H1 (cell line): ENCODE measurements around the gene GNG12. TPM values are rescaled to one million over a fixed set of nuclear protein-coding genes. Genes with fewer than 3 reads are reported as not detected.

ENCODE experiments used
- CTCF ChIA-PET: fragments of 300-600 bp; sonication (Branson Sonifier 250); formaldehyde crosslinking; loops from one replicate; lab custom pipeline; 2021; ENCODE audit not compliant: partially characterized antibody; lab: Charles Lee
- POLR2A ChIA-PET: fragments of 300-600 bp; sonication (Branson Sonifier 250); formaldehyde crosslinking; loops from one replicate; lab custom pipeline; 2021; ENCODE audit warnings: inconsistent platforms; ENCODE audit not compliant: partially characterized antibody; lab: Charles Lee
- DNase-seq, 2 experiments: peaks; one replicate each; pipeline versions ENCODE4 v3.0.0 to v3.0.0-alpha.2; 2010 to 2022; ENCODE audit warnings: low spot score in 2 of 2, low read depth in 1 of 2, mixed read lengths in 1 of 2
- FAIRE-seq: peaks from 2 replicates; lab custom pipeline; 2011; peaks lifted over from hg19 to GRCh38; lab: Jason Lieb, UNC
- H2AFZ ChIP-seq: 2 replicates; pipeline ENCODE4 v1.8.1; 2012; ENCODE audit warnings: low read length, inconsistent platforms
- H2AK5ac ChIP-seq: 2 replicates; pipeline ENCODE4 v1.6.1; 2013; ENCODE audit warnings: low read depth, low read length
- H2BK120ac ChIP-seq: replicated peaks from 2 replicates; pipeline ENCODE3; 2013; ENCODE audit warnings: low read depth, low read length, inconsistent platforms
- H2BK12ac ChIP-seq: 2 replicates; pipeline ENCODE4 v1.6.1; 2013; ENCODE audit warnings: low read depth, low read length
- H2BK15ac ChIP-seq: 2 replicates; pipeline ENCODE4 v1.6.1; 2013; ENCODE audit warnings: low read length
- H2BK20ac ChIP-seq: 2 replicates; pipeline ENCODE4 v1.6.1; 2013; ENCODE audit warnings: low read length
- H2BK5ac ChIP-seq: 2 replicates; pipeline ENCODE4 v1.6.1; 2013; ENCODE audit warnings: low read depth, low read length
- H3K14ac ChIP-seq: 2 replicates; pipeline ENCODE4 v1.6.1; 2013; ENCODE audit warnings: inconsistent platforms; ENCODE audit not compliant: insufficient read length
- H3K18ac ChIP-seq: 2 replicates; pipeline ENCODE4 v1.6.1; 2013; ENCODE audit warnings: low read length; ENCODE audit errors: extremely low read depth
- H3K23ac ChIP-seq: 2 replicates; pipeline ENCODE4 v1.6.1; 2013; ENCODE audit warnings: inconsistent platforms; ENCODE audit not compliant: insufficient read length
- H3K23me2 ChIP-seq: 2 replicates; pipeline ENCODE4 v1.6.1; 2013; ENCODE audit warnings: low read depth, low read length
- H3K27ac ChIP-seq: 2 replicates; pipeline ENCODE4 v1.6.1; 2011; ENCODE audit warnings: low read depth, low read length, inconsistent platforms
- H3K27me3 ChIP-seq, 4 experiments: replicated peaks in 1 of 4; 1 replicate in 1 of 4; 2 replicates in 3 of 4; pipeline versions ENCODE4 v1.6.1 to v1.8.1; 2011 to 2013; ENCODE audit warnings: low read length in 3 of 4, mild to moderate bottlenecking in 3 of 4, inconsistent platforms in 2 of 4, mixed read lengths in 2 of 4, moderate library complexity in 1 of 4; ENCODE audit not compliant: control insufficient read depth in 3 of 4, insufficient read depth in 3 of 4; ENCODE audit errors: extremely low read depth in 1 of 4
- H3K36me3 ChIP-seq, 4 experiments: 2 replicates each; pipeline versions ENCODE4 v1.6.1 to v1.8.1; 2011 to 2013; ENCODE audit warnings: mild to moderate bottlenecking in 4 of 4, low read length in 3 of 4, moderate library complexity in 2 of 4, control low read depth in 1 of 4, inconsistent platforms in 1 of 4; ENCODE audit not compliant: insufficient read depth in 4 of 4, control insufficient read depth in 2 of 4
- H3K4ac ChIP-seq: replicated peaks from 2 replicates; pipeline ENCODE3; 2013; ENCODE audit warnings: low read length, low read depth, mixed read lengths, inconsistent platforms; ENCODE audit not compliant: insufficient read length
- H3K4me1 ChIP-seq, 4 experiments: replicated peaks in 1 of 4; 1 replicate in 1 of 4; 2 replicates in 3 of 4; pipeline versions ENCODE4 v1.6.1 to v1.8.1; 2011 to 2013; ENCODE audit warnings: low read length in 3 of 4, inconsistent platforms in 2 of 4, mixed read lengths in 1 of 4; ENCODE audit not compliant: insufficient read depth in 4 of 4, control insufficient read depth in 3 of 4
- H3K4me2 ChIP-seq, 2 experiments: 2 replicates each; pipeline versions ENCODE4 v1.6.1 to v1.8.1; 2011 to 2013; ENCODE audit warnings: low read depth in 2 of 2, low read length in 2 of 2, control low read depth in 1 of 2, inconsistent platforms in 1 of 2, mild to moderate bottlenecking in 1 of 2; ENCODE audit not compliant: insufficient read depth in 1 of 2
- H3K4me3 ChIP-seq, 4 experiments: fragments of 200-600, 300-600 bp in 1 of 4; sonication (generic), shearing (Covaris generic), sonication (Bioruptor Twin) in 1 of 4; 2 replicates each; pipeline versions ENCODE4 v1.5.1 to v1.8.1; 2011 to 2016; ENCODE audit warnings: low read length in 4 of 4, low read depth in 3 of 4, control low read depth in 2 of 4, inconsistent platforms in 2 of 4, mild to moderate bottlenecking in 2 of 4, mixed read lengths in 1 of 4, moderate library complexity in 1 of 4; ENCODE audit not compliant: insufficient read depth in 2 of 4; ENCODE audit errors: extremely low read depth in 1 of 4
- H3K56ac ChIP-seq: replicated peaks from 2 replicates; pipeline ENCODE3; 2013; ENCODE audit warnings: low read depth, mild to moderate bottlenecking, mixed read lengths, low read length, inconsistent platforms; ENCODE audit not compliant: insufficient read length
- H3K79me1 ChIP-seq: 2 replicates; pipeline ENCODE4 v1.6.1; 2013; ENCODE audit warnings: low read depth, low read length, control low read depth
- H3K79me2 ChIP-seq, 2 experiments: 2 replicates each; pipeline versions ENCODE4 v1.6.1 to v1.8.1; 2012 to 2013; ENCODE audit warnings: low read length in 2 of 2, mild to moderate bottlenecking in 2 of 2, inconsistent platforms in 1 of 2; ENCODE audit not compliant: insufficient read depth in 2 of 2, control insufficient read depth in 1 of 2
- H3K9ac ChIP-seq, 4 experiments: replicated peaks in 1 of 4; 1 replicate in 1 of 4; 2 replicates in 3 of 4; pipeline versions ENCODE4 v1.6.1 to v1.8.1; 2011 to 2013; ENCODE audit warnings: low read depth in 3 of 4, low read length in 3 of 4, control low read depth in 2 of 4, mild to moderate bottlenecking in 2 of 4, moderate library complexity in 2 of 4, inconsistent platforms in 1 of 4; ENCODE audit errors: extremely low read depth in 1 of 4
- H3K9me3 ChIP-seq, 2 experiments: 2 replicates each; pipeline versions ENCODE4 v1.6.1 to v1.8.1; 2012 to 2013; ENCODE audit warnings: mild to moderate bottlenecking in 2 of 2, moderate library complexity in 2 of 2, control low read depth in 1 of 2, inconsistent platforms in 1 of 2, low read depth in 1 of 2, low read length in 1 of 2, mixed read lengths in 1 of 2; ENCODE audit not compliant: insufficient read depth in 2 of 2
- H4K20me1 ChIP-seq, 2 experiments: replicated peaks in 1 of 2; 2 replicates each; pipeline versions ENCODE3 to v1.8.1; 2011 to 2013; ENCODE audit warnings: inconsistent platforms in 2 of 2, low read length in 2 of 2, mild to moderate bottlenecking in 1 of 2; ENCODE audit not compliant: insufficient read depth in 2 of 2, control insufficient read depth in 1 of 2
- H4K5ac ChIP-seq: 2 replicates; pipeline ENCODE4 v1.6.1; 2013; ENCODE audit warnings: low read length, low read depth, mixed read lengths, inconsistent platforms; ENCODE audit not compliant: insufficient read length
- H4K8ac ChIP-seq: 2 replicates; pipeline ENCODE4 v1.8.0; 2013; ENCODE audit warnings: mild to moderate bottlenecking, moderate library complexity, low read length, inconsistent platforms; ENCODE audit not compliant: insufficient read depth; ENCODE audit errors: extremely low read depth
- H4K91ac ChIP-seq: replicated peaks from 2 replicates; pipeline ENCODE3; 2013; ENCODE audit warnings: low read length, mixed read lengths, inconsistent platforms; ENCODE audit not compliant: insufficient read length
- ASH2L ChIP-seq: fragments of 200-600, 300-600 bp; sonication (generic); IDR thresholded peaks from one replicate; pipeline ENCODE4 v1.7.1; 2017; ENCODE audit warnings: low read length
- CBX8 ChIP-seq: fragments of 300-800, 300-1000 bp; sonication (generic); IDR thresholded peaks from 2 replicates; pipeline ENCODE4 v1.7.1; 2016; ENCODE audit warnings: low read depth, low read length, borderline replicate concordance
- EZH2 ChIP-seq: fragments of 200-600 bp; sonication (generic); IDR thresholded peaks from 2 replicates; pipeline ENCODE4 v1.7.1; 2012; ENCODE audit warnings: low read depth, mild to moderate bottlenecking, moderate library complexity, low read length, inconsistent platforms; ENCODE audit not compliant: severe bottlenecking
- GABPA ChIP-seq: IDR thresholded peaks from 2 replicates; pipeline ENCODE4 v1.6.1; 2011; ENCODE audit warnings: mild to moderate bottlenecking, low read length, moderate library complexity, borderline replicate concordance; ENCODE audit not compliant: insufficient read depth
- HDAC2 ChIP-seq, 2 experiments: fragments of 300-600 bp in 1 of 2; sonication (generic) in 1 of 2; IDR thresholded peaks; 2 replicates each; pipeline ENCODE4 v1.6.1; 2011 to 2012; ENCODE audit warnings: low read depth in 2 of 2, low read length in 2 of 2, mild to moderate bottlenecking in 2 of 2, moderate library complexity in 2 of 2, borderline replicate concordance in 1 of 2, inconsistent platforms in 1 of 2
- JUN ChIP-seq: IDR thresholded peaks from 2 replicates; pipeline ENCODE4 v1.6.1; 2011; ENCODE audit warnings: low read depth, mild to moderate bottlenecking, improper control_type of control experiment, low read length
- KDM1A ChIP-seq: fragments of 200-600, 300-600 bp; sonication (generic); IDR thresholded peaks from 2 replicates; pipeline ENCODE4 v1.7.1; 2016; ENCODE audit warnings: mild to moderate bottlenecking, low read length, borderline replicate concordance
- MAX ChIP-seq: IDR thresholded peaks from 2 replicates; pipeline ENCODE4 v1.6.1; 2012; ENCODE audit warnings: inconsistent platforms
- POLR2A ChIP-seq, 2 experiments: IDR thresholded peaks; 1 replicate in 1 of 2; 2 replicates in 1 of 2; pipeline ENCODE4 v1.6.1; 2011; ENCODE audit warnings: low read depth in 2 of 2, low read length in 2 of 2, mild to moderate bottlenecking in 2 of 2; ENCODE audit errors: control extremely low read depth in 1 of 2
- SIRT6 ChIP-seq: IDR thresholded peaks from one replicate; pipeline ENCODE4 v1.7.1; 2012; ENCODE audit warnings: low read length, inconsistent platforms
- SIX5 ChIP-seq: IDR thresholded peaks from 2 replicates; pipeline ENCODE4 v1.6.1; 2011; ENCODE audit warnings: mild to moderate bottlenecking, low read depth, low read length
- SP1 ChIP-seq: IDR thresholded peaks from 2 replicates; pipeline ENCODE4 v1.6.1; 2011; ENCODE audit warnings: low read depth, low read length
- SRF ChIP-seq: IDR thresholded peaks from 2 replicates; pipeline ENCODE4 v1.6.1; 2011; ENCODE audit warnings: mild to moderate bottlenecking, low read depth, low read length, moderate library complexity
- USF2 ChIP-seq: IDR thresholded peaks from 2 replicates; pipeline ENCODE4 v1.6.1; 2011; ENCODE audit warnings: low read length, improper control_type of control experiment
- WGBS, 2 experiments: shearing (Covaris generic) in 1 of 2; methylation state at CpG; one replicate each; pipeline versions ENCODE4 v1.1.6 to v1.1.7; 2013 to 2015; ENCODE audit warnings: low lambda C conversion rate in 2 of 2, mixed read lengths in 2 of 2, inconsistent platforms in 1 of 2, low coverage in 1 of 2, missing lambda C conversion rate in 1 of 2; ENCODE audit not compliant: insufficient replicate concordance in 2 of 2, insufficient coverage in 1 of 2, insufficient read length in 1 of 2; ENCODE audit errors: extremely low coverage in 1 of 2, missing lambda C conversion rate in 1 of 2; 5-methylcytosine and 5-hydroxymethylcytosine counted together
- polyA plus RNA-seq, 7 experiments: library from polyadenylated mRNA; depleted of rRNA in 3 of 7; stranded (reverse) in 5 of 7; unstranded in 2 of 7; fragments of >200 nt in 5 of 7; fragments of 200-250 nt in 2 of 7; gene quantifications; 1 replicate in 5 of 7; 2 replicates in 1 of 7; 4 replicates in 1 of 7; pipeline versions ENCODE4 v1.2.1 to v1.2.3, GENCODE V29; 2011 to 2013; ENCODE audit warnings: missing spikeins in 2 of 7, mixed read lengths in 2 of 7
- total RNA-seq: library from RNA; stranded (reverse); fragmentation: NEBNext Ultra II Directional; extraction: Animal tissue kit (Norgen Biotek cat#: 25700); gene quantifications from 2 replicates; pipeline ENCODE4 v1.2.1, GENCODE V29; 2021

Gene GNG12
- total and polyA plus RNA-seq, 2 of the 8 experiments (the other 6 are each of a cell fraction or from before 2014, with no cell fraction given), result 11.4 to 35.8 TPM

- POLR2A ChIA-PET, result no interaction called here
- no peak overlapping the region for H3K56ac ChIP-seq
- no peak for TF ChIP-seq KDM1A
- no peak for TF ChIP-seq SIX5
- no peak for TF ChIP-seq SP1
- no peak for TF ChIP-seq HDAC2 (IDR thresholded peaks at IDR 0.05; ENCODE audit: borderline replicate concordance in 1 of 2, low read depth in 2 of 2, low read length in 2 of 2)
- no peak for TF ChIP-seq USF2
- no peak for TF ChIP-seq GABPA
- TF ChIP-seq JUN, result no peak
- no peak for TF ChIP-seq SRF
- TF ChIP-seq POLR2A (IDR thresholded peaks at IDR 0.05; ENCODE audit: control extremely low read depth in 1 of 2, low read depth in 2 of 2, low read length in 2 of 2), result no peak
- TF ChIP-seq CBX8, result no peak
- TF ChIP-seq ASH2L, result no peak
- no peak for TF ChIP-seq MAX
- TF ChIP-seq SIRT6, result no peak
- no peak for TF ChIP-seq EZH2
Observed at GRCh38 chr1:67764633-67765032, 68.6 kb downstream of the GNG12 start.

More at GRCh38 chr1:67764633-67765032, 68.6 kb downstream of the GNG12 start:
- Histone ChIP-seq H4K8ac (no peak overlapping the region), H2BK5ac (no peak overlapping the region), H3K23ac (no peak overlapping the region), H3K4ac (no peak overlapping the region), H3K23me2 (peaks cover 1% of the 10 kb centered on the region; the same call in 1 of the 2 replicates), H3K79me2 (no peaks in the 10 kb centered on the region), H3K9me3 (no peaks in the 10 kb centered on the region), H2BK120ac (no peak overlapping the region), H4K91ac (no peak overlapping the region), H3K36me3 (no peaks in the 10 kb centered on the region), H2AFZ (no peak overlapping the region), H2AK5ac (no peak overlapping the region), H3K27ac (no peak overlapping the region), H2BK20ac (no peak overlapping the region), H2BK12ac (no peak overlapping the region), H3K79me1 (no peaks in the 10 kb centered on the region), H3K18ac (no peak overlapping the region), H2BK15ac (no peak overlapping the region), H4K5ac (no peak overlapping the region), H3K9ac (no peak overlapping the region), H3K27me3 (no peaks in the 10 kb centered on the region; a peak in 1 of 7 replicates), H4K20me1 (no peaks in the 10 kb centered on the region), H3K4me2 (no peak overlapping the region), H3K4me3 (no peak overlapping the region), H3K4me1 (peaks cover 0 to 4% (median 3%) of the 10 kb centered on the region in 4 experiments; a peak in 4 of 7 replicates), H3K14ac (no peak overlapping the region)
- DNase-seq, result no peak
- CTCF ChIA-PET, result interaction anchor here (0.6 to 13.2 kb wide), 25 partner anchors 8 to 545 kb away, joined by 3 to 156 read pairs (median 8); no protein-coding TSS in a partner anchor
- WGBS, 2 experiments, result 95% methylated on average over 4 of the region's 4 CpGs; no CpG with 5 or more reads in 1 of the 2 experiments
- FAIRE-seq, result no peak
